NCI-H774 (cell line): ENCODE results near the gene STK10.

Experiments used
- DNase-seq: peaks from one replicate; lab custom pipeline; 2025; lab: John Stamatoyannopoulos, UW

Gene STK10

DNA sequence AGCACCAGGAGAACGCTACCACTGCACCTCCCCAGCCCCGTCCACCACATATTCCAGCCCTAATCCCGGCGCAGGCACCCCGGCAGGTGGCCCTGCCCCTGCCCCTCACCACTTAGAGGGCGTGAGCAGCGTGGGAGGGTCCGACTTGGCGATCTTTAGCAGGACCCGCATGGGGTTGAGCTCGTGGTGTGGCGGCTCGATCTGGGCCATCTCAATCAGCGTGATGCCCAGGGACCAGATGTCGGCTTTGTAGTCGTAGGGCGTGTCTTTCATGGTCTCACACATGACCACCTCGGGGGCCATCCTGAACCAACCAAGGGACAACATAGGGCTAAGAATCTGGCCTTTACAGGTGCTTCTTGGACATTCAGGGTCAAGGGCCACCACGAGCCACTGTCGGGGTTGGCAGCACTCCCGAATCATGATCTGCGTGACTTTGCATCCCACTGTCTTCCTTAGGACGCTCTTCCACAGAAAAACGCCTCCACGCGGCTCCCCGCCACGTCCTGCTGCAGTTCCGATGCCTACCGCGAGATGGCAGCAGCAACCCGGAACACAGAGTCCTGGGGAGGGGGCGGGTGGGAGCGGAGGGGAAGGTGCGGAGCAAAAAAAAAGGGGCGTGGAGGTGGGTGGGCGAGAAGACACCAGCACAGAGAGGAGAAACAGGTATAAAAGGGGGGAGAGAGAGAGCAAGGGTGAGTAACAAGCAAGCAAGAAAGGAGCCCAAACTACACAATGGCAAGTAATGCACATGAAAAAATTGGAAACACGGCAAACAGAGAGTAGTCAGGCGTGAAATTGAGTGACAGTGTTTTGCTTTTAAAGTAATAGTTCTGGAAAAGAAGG lies 81.3 kb downstream of the STK10 start:
- DNase-seq, result peak; percentile 11

DNA sequence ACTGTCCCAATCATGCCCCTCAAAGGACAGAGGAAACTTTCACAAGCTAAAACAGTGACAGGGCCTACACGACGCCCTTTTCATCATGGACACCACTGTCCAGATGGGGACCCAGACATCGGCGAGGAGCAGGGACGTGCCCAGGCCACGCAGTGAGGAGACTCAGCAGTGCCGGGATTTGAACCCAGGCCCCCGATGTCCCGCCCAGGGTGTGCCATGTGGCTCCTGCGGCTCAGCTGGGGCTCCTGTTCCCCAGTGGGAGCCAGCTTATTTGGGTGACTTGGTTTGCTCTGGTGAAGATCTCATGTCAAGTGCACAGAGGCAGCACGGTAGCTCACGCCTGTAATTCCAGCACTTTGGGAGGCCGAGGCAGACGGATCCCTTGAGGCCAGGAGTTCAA lies 82.2 kb downstream of the STK10 start:
- DNase-seq, result no peak

DNA sequence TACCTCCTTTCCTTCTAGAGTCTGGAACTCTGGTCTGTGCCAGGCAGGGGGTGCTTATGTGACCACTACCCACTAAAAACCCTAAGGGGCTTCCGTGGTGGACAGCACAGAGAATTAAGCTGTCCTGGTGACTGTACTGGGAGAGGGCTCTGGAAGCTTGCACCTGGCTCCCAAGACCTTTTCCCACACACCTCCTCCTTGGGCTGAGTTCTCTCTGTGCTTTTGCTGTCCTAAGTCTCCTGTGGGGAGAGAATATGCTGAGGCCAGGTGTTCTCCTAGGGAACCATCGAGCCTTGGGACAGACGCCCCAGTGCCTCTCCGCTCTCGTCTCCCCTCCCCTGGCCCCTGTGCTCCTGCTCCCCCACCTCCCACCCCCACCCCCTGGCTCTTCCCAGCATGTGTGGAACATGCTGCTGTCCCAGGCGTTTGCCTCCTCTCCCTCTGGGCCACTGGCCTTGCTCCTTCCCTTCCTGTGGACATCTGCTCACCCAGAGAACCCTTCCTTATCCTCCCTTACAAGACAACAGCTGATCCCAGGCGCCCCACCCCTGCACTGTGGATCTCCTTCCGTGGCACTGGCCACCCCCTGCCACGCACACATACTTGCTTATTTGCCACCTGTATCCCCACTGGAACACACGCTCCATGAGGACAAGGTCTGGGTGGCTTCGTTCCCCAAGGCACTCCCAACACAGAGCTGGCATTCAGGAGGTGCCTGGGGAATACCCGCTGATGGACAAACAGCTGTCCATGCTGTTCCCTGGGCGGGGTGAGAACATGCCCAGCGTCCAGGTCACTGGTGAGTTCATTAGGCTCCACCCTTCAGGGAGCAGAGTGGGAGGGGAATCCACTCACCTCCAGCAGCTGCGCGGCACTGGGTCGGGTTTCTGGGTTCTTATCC lies 83.0 kb downstream of the STK10 start:
- no peak for DNase-seq

DNA sequence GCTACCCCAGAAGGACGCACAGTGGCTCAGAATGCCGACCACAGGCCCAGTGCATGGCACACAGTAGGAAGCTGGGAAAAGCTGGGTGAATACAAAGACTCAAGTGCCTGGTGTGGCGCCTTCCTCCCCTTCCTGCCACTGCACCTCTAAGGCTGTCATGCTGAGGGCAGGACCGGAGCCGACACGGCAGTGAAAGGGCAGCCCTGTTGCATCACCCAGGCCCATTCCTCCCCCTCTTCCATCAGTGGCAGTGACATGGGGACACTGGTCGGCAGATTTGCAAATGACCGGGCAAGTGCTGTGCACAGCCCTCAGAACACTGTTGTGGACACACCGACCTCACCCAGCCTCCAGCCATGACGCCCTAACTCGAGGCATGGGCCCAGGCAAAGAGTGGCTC lies 84.0 kb downstream of the STK10 start:
- no peak for DNase-seq

- DNase-seq, result no peak
Measured at GRCh38 chr5:172102913-172103626, 85.0 kb downstream of the STK10 start.

GRCh38 chr5:172102218-172102870 lies 85.7 kb downstream of the STK10 start:
- DNase-seq, result no peak

DNA sequence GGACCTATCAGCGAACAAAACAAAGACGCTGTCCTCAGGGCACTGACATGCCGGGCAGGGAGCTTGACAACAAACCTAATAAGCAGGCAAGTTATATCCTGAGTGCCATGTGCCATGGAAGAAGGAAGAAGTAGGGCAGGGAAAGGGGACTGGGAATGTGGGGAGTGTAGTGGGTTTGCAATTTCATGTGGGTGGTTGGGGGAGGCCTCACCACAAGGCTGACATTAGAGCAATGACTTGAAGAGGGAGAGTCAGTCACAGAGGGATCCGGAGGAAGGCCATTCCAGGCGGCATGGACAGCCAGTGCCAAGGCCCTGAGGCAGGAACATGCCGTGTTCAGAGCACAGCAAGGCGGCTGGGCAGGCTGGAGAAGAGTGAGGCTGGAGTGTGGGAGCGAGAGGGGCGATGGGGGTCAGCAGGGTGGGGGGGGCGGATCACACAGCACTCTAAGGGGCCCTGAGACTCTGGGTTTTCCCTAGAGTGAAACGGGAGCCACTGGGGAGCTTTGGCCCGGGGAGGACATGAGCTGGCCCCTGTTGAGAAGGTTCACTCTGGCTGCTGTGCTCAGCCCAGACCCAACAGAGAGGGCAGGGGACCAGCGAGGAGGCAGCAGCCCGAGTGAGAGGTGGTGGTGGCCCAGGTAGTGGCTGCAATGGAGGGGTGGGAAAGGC lies 86.3 kb downstream of the STK10 start:
- no peak for DNase-seq

- DNase-seq, result no peak
Measured at GRCh38 chr5:172098883-172099282, 89.1 kb downstream of the STK10 start.

GRCh38 chr5:172098046-172098445 lies 90.0 kb downstream of the STK10 start:
- no peak for DNase-seq

DNA sequence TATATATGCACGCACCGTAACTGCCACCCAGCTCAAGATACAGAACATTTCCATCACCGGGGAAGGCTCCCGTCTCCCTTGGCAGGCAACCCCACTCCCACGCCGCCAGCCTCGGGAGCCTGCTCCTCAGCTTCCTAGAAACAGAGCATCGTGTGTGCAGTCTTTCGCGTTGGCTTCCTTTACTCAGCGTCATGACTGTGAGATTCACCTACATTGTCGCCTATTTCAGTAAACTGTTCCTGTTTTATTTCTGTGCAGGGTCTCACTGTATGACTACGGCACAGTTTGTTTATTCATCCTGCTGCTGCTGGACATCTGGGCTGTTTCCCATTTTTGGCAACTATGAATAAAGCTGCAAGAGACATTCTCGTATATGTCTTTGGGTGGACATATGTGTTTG lies 90.7 kb downstream of the STK10 start:
- DNase-seq, result no peak

DNA sequence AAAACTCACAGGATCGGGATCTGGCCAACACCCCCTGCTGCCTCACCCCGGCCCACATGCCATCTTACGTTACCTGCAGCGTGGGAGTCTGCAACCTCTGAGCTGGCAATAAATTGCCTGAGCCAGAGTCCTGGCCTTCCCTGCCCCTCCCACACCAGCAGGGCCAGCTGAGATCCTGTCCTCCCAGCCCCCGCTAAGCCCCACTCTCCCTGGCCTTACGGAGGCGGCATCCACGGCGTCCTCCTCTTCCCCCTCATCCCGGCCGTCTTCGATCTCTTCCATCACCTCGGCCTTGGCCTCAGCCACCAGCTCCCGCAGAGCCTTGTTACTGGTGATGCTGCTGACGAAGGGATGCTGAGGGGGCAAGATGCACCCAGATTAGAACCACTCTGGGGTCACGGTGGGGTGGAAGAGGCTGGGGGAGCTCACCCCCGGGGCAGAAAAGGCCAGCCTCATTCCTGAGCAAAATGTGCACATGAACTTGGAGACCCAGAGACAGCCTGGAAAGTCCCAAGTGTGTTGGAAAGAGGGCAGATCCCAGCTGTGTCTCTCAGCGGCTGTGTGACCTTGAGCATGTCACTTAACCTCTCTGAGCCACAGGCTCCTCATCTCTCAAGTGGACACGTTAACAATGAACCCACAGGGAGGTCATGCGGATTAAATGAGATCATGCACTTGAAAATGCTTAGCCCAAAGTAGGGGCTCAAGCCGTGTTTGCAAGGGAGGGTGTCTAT lies 91.7 kb downstream of the STK10 start:
- DNase-seq, result no peak

- no peak for DNase-seq
Measured at GRCh38 chr5:172095368-172096206, 92.4 kb downstream of the STK10 start.

DNA sequence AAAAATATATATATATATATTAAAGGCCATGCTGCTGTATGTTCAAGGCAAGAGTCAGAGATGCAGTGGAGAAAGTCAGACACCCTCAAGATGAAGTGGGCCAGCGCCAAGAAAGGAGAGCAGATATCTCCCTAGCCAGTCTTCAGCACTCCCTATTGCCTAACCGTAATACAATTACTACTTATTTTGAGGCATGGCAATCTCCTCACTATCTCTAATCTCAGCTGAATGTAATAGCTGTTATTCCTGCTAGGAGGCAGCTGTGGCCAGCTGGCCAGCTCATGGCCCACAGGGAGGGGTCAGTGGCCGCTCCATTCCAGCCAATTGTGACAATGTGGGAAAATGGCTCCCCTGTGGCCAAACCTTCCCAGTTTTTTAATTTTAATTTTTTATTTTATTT lies 94.1 kb downstream of the STK10 start:
- DNase-seq, result no peak

- no peak for DNase-seq
Measured at GRCh38 chr5:172093559-172093958, 94.5 kb downstream of the STK10 start.

DNA sequence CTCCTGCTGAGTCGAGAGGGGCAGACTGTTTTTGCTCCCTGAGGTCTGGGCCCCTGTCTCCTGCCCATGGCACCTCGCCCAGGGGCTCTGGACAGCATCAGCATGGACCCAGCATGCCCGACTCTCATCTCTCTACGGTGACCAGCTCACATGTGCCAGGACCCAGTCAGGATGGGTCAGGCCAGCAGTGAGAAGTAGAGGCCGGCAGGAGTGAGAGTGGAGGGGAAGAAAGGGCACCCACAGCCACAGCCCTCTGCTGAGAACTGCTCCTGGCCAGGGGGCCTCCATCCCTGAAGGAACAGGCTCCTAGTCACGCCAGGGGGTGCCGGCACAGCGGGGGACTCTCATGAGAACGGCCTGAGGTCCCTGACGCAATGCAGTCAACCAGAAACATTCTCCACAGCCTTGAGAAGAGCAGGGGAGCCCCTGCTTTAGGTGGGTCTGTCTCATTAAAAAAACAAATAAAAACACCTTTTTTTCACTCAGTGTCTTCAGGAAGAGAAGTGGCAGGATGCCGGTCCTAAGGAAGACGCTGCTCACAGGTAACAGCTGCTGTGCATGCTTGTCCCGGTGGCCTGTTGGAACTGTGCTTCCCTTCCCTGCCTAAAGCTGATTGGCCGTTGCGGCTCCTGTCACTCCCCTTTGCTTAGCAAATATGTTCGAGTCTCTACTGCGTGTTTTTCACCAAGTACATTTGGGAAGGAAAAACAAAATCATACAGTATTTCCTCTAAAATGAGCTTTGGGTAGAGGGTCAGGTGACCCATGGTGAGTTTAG lies 95.9 kb downstream of the STK10 start:
- DNase-seq, result no peak

DNA sequence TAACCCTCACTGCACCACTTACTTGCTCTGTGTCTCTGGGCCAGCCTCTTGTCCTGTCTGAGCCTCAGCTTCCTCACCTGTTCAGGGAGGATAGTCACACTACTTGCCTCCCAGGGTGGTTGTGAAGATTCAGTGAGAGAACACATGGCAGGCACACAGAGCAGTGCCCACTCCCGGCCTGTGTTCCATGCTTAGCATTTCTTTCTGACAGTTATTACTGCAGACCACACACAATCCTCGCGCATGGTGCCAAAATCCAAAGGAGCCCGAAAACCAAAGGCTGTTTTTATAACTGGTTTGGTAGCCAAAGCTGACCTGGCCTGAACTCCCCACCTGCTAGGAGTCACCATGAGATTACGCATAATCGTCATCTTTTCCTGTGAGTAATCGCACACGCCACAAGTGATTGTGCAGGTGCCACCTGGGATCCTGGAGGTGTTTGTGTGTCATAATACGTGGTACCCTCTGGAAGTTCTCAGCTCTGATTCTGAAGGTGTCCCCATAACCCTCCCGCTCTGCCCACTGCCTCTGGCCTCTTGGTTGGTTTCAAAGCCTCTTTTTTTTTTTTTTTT lies 97.0 kb downstream of the STK10 start:
- DNase-seq, result no peak

DNA sequence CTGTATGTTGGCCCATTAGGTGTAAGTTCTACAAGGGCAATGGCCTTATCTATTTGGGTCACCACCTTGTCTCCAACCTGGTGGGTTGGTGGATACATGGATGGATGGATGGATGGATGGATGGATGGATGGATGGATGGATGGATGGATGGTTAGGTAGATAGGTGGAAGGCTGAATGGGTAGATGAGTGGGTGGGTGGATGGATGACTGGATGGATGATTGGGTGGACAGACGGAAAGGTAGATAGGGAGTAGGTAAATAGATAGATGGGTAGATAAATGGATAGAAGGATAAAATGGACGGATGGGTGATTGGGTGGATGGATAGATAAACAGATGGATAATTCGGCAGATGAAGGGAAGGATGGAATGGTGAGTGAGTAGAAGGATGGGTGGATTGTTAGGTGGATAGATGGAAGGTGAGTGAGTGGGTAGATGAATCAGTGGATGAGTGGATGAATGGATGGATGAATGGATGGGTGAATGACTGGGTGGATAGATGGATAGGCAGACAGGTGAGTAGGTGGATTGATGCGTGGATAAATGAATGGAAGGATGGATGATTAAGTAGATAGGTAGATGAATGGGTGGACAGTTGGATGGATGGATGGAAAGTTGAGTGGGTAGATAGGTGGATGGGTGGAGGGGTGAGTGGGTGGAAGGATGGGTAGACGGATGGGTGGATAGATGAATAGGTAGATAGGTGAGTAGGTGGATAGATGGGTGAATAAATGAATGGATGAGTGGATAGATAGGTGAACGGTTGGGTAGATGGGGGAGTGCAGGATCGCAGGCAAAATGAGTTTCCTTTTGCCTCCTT lies 98.5 kb downstream of the STK10 start:
- no peak for DNase-seq

DNA sequence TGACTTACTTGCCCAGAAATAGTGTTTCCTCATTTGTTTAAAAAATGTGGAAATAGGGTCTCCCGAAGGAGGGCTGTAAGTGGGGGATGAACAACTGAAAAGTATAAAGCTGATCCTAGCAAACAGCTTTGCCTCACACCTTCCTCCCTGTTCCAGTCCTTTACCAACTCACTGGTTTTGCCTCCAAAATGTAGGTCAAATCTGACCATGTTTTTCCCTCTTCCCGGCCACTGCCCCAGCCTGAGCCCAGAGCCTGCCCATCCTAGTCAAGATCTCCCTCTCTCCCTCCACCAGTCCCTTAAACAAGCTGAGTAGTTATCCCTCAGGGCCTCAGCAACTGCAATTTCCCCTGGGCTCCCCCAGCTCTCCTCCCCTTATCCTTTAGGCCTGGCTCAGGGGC lies 99.2 kb downstream of the STK10 start:
- DNase-seq, result no peak
